Fibroblast of skin of abdomen (primary cell): Measurements from ENCODE around the gene BRD4.
"Not testable (repeated sequence)": the region's sequence is repeated elsewhere in the genome, so short reads cannot be mapped to it uniquely, and the experiment has no call there.

ENCODE experiments used
- DNase-seq: peaks from one replicate; pipeline ENCODE4 v3.0.0-alpha.2; 2013

Gene BRD4

GRCh38 chr19:15360015-15360414 lies 27.7 kb upstream of the BRD4 start:
- DNase-seq: not testable (repeated sequence)

GRCh38 chr19:15358918-15359317 lies 26.6 kb upstream of the BRD4 start:
- DNase-seq: no peak

GRCh38 chr19:15357906-15358305 lies 25.6 kb upstream of the BRD4 start:
- DNase-seq: no peak

- DNase-seq: no peak
Observed at GRCh38 chr19:15354566-15355296, 22.4 kb upstream of the BRD4 start.

- no peak for DNase-seq
Observed at GRCh38 chr19:15353908-15354307, 21.6 kb upstream of the BRD4 start.

- DNase-seq: not testable (repeated sequence)
Observed at GRCh38 chr19:15352535-15352934, 20.2 kb upstream of the BRD4 start.

GRCh38 chr19:15341328-15341727 lies 9.0 kb upstream of the BRD4 start:
- DNase-seq: not testable (repeated sequence)

GRCh38 chr19:15340086-15340485 lies 7.7 kb upstream of the BRD4 start:
- no peak for DNase-seq

GRCh38 chr19:15337202-15337601 lies 4.9 kb upstream of the BRD4 start:
- no peak for DNase-seq

GRCh38 chr19:15335992-15336391 lies 3.7 kb upstream of the BRD4 start:
- not testable (repeated sequence) for DNase-seq

- peak; percentile 49 for DNase-seq
Observed at GRCh38 chr19:15331419-15332310, 674 bp downstream of the BRD4 start.

GRCh38 chr19:15330801-15331418 lies 1.4 kb downstream of the BRD4 start:
- DNase-seq: peak; percentile 72

GRCh38 chr19:15328312-15328711 lies 4.0 kb downstream of the BRD4 start:
- DNase-seq: no peak

- no peak for DNase-seq
Observed at GRCh38 chr19:15324791-15325519, 7.4 kb downstream of the BRD4 start.

GRCh38 chr19:15323496-15324235 lies 8.7 kb downstream of the BRD4 start:
- no peak for DNase-seq

GRCh38 chr19:15321739-15322138 lies 10.6 kb downstream of the BRD4 start:
- DNase-seq: no peak

- peak; percentile 84 for DNase-seq
Observed at GRCh38 chr19:15320116-15320515, 12.2 kb downstream of the BRD4 start.

- DNase-seq: no peak
Observed at GRCh38 chr19:15318241-15318691, 14.1 kb downstream of the BRD4 start.

GRCh38 chr19:15317392-15318071 lies 14.8 kb downstream of the BRD4 start:
- peak; percentile 72 for DNase-seq

GRCh38 chr19:15316498-15316897 lies 15.8 kb downstream of the BRD4 start:
- DNase-seq: peak; percentile 48

- DNase-seq: no peak
Observed at GRCh38 chr19:15315101-15315500, 17.2 kb downstream of the BRD4 start.
